Skeletal muscle satellite cell (primary cell): ENCODE results near the gene DCAF7.

Source experiments
- H3K27me3 ChIP-seq: 2 replicates; pipeline ENCODE4 v1.7.0; 2013; ENCODE audit warnings: low read length; ENCODE audit not compliant: control insufficient read depth, insufficient read depth
- H3K36me3 ChIP-seq: 2 replicates; pipeline ENCODE4 v1.7.0; 2013; ENCODE audit warnings: mild to moderate bottlenecking, control low read depth, low read length; ENCODE audit not compliant: insufficient read depth
- H3K4me1 ChIP-seq: 2 replicates; pipeline ENCODE4 v1.7.0; 2013; ENCODE audit warnings: low read length; ENCODE audit not compliant: control insufficient read depth, insufficient read depth
- H3K4me2 ChIP-seq: 2 replicates; pipeline ENCODE4 v1.7.0; 2013; ENCODE audit warnings: mild to moderate bottlenecking, low read length
- H3K4me3 ChIP-seq: 2 replicates; pipeline ENCODE4 v1.7.0; 2013; ENCODE audit warnings: low read length
- H3K9ac ChIP-seq: 2 replicates; pipeline ENCODE4 v1.7.0; 2013; ENCODE audit warnings: mild to moderate bottlenecking, low read depth, low read length, moderate library complexity
- H3K9me3 ChIP-seq: replicated peaks from 2 replicates; pipeline ENCODE4 v1.7.0; 2013; ENCODE audit warnings: mild to moderate bottlenecking, control low read depth, low read length

The DCAF7 gene

GRCh38 chr17:63600569-63601438, 50.5 kb downstream of the DCAF7 start, which contains the start of gene TACO1:
TACO1 (plus strand) TSS chr17:63600895; CDS start chr17:63601084, 189 bp downstream.
- peak within 1 kb of the TSS; percentile 92 for H3K9ac ChIP-seq

GRCh38 chr17:63601439-63602371, 51.4 kb downstream of the DCAF7 start:
- peaks cover 20% of the 10 kb centered on the region for H3K36me3 ChIP-seq
- H3K4me1 ChIP-seq = peaks cover 12% of the 10 kb centered on the region
- peak overlapping the region; percentile 80 for H3K4me3 ChIP-seq
- H3K9me3 ChIP-seq = no peaks in the 10 kb centered on the region
- peak overlapping the region; percentile 89 for H3K4me2 ChIP-seq
- H3K27me3 ChIP-seq = no peaks in the 10 kb centered on the region
- peak overlapping the region; percentile 92 for H3K9ac ChIP-seq

More at GRCh38 chr17:63600569-63601438, 50.5 kb downstream of the DCAF7 start, which contains the start of gene TACO1:
- Histone ChIP-seq H3K36me3 (peaks cover 13% of the 10 kb centered on the region), H3K9me3 (no peaks in the 10 kb centered on the region), H3K4me1 (peaks cover 12% of the 10 kb centered on the region), H3K4me3 (peak within 1 kb of the TSS; percentile 80), H3K27me3 (no peaks in the 10 kb centered on the region), H3K4me2 (peak within 1 kb of the TSS; percentile 89)

DNA sequence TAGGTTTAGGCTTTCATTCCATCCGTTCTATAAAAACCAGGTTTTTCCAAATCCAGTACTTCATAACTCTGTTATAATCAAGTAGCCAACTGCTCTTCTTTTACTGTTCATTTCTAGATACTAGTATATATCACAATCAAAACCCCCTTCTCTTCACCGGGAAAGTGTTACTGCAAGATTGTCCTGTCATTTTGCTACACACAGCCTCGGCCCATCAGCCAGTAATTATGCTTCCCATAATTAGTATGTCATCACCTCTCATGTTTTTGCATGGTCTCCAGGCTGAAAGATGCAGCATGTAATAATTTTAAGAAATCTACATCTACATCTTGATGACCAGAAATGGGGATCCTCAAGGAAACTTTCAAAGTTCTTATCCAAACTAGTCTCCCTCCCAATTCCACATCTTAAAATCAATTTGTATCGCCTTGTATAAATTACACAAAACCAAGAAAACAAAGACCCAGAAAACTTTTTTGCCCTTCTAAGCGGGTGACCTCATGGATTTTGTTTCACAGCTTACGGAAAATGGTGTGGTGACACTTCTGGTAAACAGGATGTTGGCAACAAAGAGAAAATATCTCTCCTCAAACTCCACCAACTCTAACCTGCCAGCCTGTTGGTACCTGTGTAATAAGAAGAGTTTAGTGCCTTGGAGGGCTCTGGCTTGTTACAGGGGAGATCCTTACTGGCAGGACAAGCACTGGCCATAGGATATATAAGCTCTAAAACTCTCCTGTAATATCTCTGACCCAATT, 59.7 kb downstream of the DCAF7 start:
- Histone ChIP-seq H3K9ac (no peak overlapping the region), H3K27me3 (no peaks in the 10 kb centered on the region), H3K4me2 (no peak overlapping the region), H3K4me1 (no peaks in the 10 kb centered on the region), H3K9me3 (no peaks in the 10 kb centered on the region), H3K4me3 (no peak overlapping the region), H3K36me3 (peaks cover 33% of the 10 kb centered on the region)

DNA sequence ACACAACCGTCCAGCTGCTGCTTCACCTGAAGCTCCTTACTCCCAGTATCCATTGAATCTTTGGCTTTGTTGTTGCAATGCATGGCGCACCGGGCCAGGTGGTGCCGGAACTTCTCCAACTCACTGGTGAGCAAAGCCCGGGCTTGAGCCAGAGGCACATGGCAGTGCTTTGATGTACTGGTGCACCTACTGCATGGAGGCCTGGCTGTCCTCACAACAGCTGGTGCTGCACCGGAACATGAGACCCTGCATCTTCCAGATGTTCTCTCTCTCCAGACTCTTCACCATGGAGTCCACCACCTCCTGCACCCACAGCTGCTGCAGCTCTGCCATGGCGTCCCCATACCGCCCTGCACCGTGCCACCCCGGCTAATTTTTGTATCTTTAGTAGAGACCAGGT, 60.6 kb downstream of the DCAF7 start:
- Histone ChIP-seq H3K4me3 (no peak overlapping the region), H3K9ac (no peak overlapping the region), H3K4me2 (no peak overlapping the region), H3K9me3 (no peaks in the 10 kb centered on the region), H3K36me3 (peaks cover 26% of the 10 kb centered on the region), H3K27me3 (no peaks in the 10 kb centered on the region), H3K4me1 (no peaks in the 10 kb centered on the region)

GRCh38 chr17:63611354-63611753, 61.1 kb downstream of the DCAF7 start:
- no peaks in the 10 kb centered on the region for H3K9me3 ChIP-seq
- no peak overlapping the region for H3K4me3 ChIP-seq
- no peak overlapping the region for H3K4me2 ChIP-seq
- peaks cover 22% of the 10 kb centered on the region for H3K36me3 ChIP-seq
- no peak overlapping the region for H3K9ac ChIP-seq
- H3K4me1 ChIP-seq = no peaks in the 10 kb centered on the region
- no peaks in the 10 kb centered on the region for H3K27me3 ChIP-seq

DNA sequence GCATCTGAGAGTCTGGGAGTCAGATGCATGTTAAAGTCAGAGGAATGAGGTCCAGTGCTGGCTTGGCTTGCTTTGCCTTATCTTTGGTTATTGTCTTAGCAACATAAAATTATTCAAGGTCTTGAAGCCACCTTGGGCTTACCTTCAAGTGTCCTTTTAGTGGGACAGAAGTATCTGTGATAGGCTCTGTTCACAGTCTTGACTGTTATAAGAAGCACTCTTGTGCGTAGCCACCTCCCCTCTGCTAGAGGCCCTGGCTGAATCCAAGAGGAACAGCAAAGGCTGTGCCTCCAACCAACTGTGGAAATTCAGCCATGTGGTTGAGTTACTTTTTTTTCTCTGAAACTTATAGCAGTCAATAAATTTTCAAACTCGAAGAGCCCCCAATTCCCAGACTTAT, 63.4 kb downstream of the DCAF7 start:
- Histone ChIP-seq H3K4me3 (no peak overlapping the region), H3K9me3 (no peaks in the 10 kb centered on the region), H3K27me3 (no peaks in the 10 kb centered on the region), H3K4me2 (no peak overlapping the region), H3K36me3 (peaks cover under 1% of the 10 kb centered on the region), H3K4me1 (no peaks in the 10 kb centered on the region), H3K9ac (no peak overlapping the region)

- Histone ChIP-seq H3K36me3 (no peaks in the 10 kb centered on the region), H3K4me3 (peak overlapping the region; percentile 81), H3K27me3 (no peaks in the 10 kb centered on the region), H3K4me2 (peak overlapping the region; percentile 92), H3K9me3 (no peaks in the 10 kb centered on the region), H3K9ac (peak overlapping the region; percentile 84), H3K4me1 (peaks cover 13% of the 10 kb centered on the region)
Measured at GRCh38 chr17:63621229-63621683, 71.0 kb downstream of the DCAF7 start.

DNA sequence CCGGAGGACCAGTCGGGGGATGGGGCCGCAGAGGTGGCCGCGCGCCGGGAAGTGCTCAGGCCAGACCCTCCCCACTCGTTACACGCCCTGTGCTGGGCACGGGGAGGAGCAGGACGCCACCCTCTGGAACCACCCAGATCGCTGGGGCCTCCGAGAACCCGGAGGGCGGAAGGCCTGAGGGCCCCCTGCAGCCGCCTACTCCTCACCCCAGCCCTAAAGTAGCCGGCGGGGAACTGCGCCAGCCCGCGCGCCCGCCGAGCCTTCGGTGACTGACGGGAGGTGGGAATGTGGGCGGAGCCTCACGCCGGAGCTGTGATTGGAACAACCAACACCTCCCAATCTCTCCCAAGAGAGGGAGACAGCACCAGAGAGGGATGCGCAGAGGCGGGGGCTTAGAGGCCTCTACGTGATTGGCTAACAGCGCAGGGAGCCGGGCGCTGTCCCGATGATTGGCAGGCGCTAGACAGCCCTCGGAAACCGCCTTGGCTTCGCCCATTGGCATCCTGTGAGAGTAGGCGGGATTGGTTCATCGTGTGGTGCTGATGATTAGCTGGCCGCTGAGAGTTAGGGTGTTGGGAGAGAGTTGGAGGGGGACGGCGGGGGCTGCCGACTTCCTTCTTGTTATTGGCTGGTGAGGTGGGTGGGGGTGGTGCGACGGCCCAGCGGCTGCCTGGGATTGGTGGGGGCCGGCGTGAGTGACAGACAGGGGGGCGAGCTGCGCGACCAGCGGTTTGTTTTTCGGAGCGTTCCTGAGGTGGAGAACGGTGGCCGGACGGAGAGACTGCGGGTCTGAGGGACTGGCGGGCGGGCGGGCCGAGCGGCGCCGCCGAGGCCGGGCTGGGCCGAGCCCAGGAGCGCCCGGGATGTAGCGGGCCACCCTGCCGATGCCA, 71.7 kb downstream of the DCAF7 start, which contains the start of gene MAP3K3:
Gene MAP3K3 (plus strand): TSS at position 734 of the 890 bp plus-strand sequence. CDS start 343 bp downstream, outside the sequence.
- Histone ChIP-seq H3K27me3 (no peaks in the 10 kb centered on the region), H3K4me3 (peak within 1 kb of the TSS; percentile 95), H3K4me2 (peak within 1 kb of the TSS; percentile 92), H3K9me3 (no peaks in the 10 kb centered on the region), H3K4me1 (peaks cover 19% of the 10 kb centered on the region), H3K9ac (peak within 1 kb of the TSS; percentile 87), H3K36me3 (no peaks in the 10 kb centered on the region)

DNA sequence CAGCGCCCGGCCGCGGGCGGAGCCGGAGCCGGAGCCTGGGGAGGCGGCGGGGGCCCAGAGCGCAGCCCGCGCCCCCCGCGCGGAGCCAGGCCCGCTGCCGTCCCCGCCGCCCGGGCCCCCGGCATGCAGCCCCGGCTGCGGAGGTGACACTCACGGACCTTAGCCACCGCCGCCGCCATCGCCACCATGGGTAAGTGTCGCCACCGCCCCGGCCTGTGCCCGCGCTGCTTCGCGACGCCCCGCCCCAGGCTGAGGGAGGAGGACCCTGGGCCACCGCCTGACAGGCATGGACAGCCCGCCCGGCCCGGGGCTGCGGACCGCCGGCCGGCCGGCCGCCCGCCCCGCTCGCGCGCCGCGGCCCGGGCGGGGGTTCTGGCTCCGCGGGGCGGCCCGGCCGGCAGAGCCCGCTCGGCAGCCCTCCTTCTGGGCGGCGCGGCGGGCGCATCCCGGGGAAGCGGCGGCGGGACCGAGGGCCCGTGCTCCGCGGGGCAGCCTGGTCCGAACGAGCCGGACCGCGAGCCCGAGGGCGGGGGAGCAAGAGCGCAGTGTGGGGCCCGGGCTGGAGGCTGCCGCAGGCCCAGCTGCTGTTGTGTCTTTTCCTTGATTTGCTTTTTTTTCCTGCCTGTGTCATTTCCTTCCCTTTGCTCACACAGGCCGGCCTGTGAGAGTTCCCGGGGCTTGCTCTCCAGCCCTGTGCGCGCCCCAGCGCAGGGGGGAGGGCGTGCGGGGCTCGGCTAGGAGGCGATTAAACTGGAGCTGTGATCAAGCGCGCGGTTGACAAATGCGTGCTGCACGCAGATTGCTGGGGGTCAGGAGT, 72.5 kb downstream of the DCAF7 start:
- peaks cover 22% of the 10 kb centered on the region for H3K4me1 ChIP-seq
- peak overlapping the region; percentile 95 for H3K4me3 ChIP-seq
- peak overlapping the region; percentile 87 for H3K9ac ChIP-seq
- no peaks in the 10 kb centered on the region for H3K9me3 ChIP-seq
- H3K27me3 ChIP-seq = no peaks in the 10 kb centered on the region
- peak overlapping the region; percentile 92 for H3K4me2 ChIP-seq
- H3K36me3 ChIP-seq = no peaks in the 10 kb centered on the region
